MCF 10A (cell line): Measurements from ENCODE around the gene NFATC3. TPM values are rescaled to one million over a fixed set of nuclear protein-coding genes. Genes with fewer than 3 reads are reported as not detected.

Source experiments
- BruUV-seq: library from RNA; stranded (reverse); fragments of 400-500 nt; replicated peaks from 2 replicates; lab custom pipeline; 2021; lab: Mats Ljungman, UMichigan
- CTCF ChIA-PET: fragments of 300-600 bp; sonication (Branson Sonifier 250); formaldehyde crosslinking; extraction: SDS; loops from one replicate; lab custom pipeline; 2021; ENCODE audit warnings: antibody characterized with exemption, inconsistent platforms; lab: Yijun Ruan, JAX
- POLR2A ChIA-PET: fragments of 300-600, 350-650 bp; sonication (Branson Sonifier 250); formaldehyde crosslinking; extraction: SDS; loops from one replicate; lab custom pipeline; 2020; ENCODE audit warnings: antibody characterized with exemption, inconsistent platforms; lab: Yijun Ruan, JAX
- DNase-seq: peaks from one replicate; pipeline ENCODE4 v3.0.0-alpha.2; 2018; ENCODE audit not compliant: unreplicated experiment
- H3K27ac Mint-ChIP-seq: one replicate; pipeline ENCODE4 v1.8.0; 2022; ENCODE audit warnings: mild to moderate bottlenecking, low read depth, mixed read lengths; ENCODE audit not compliant: unreplicated experiment
- H3K27me3 Mint-ChIP-seq: one replicate; pipeline ENCODE4 v1.8.0; 2022; ENCODE audit warnings: mixed read lengths; ENCODE audit not compliant: insufficient read depth, unreplicated experiment
- H3K36me3 Mint-ChIP-seq: one replicate; pipeline ENCODE4 v1.8.0; 2022; ENCODE audit warnings: mild to moderate bottlenecking, moderate library complexity, mixed read lengths; ENCODE audit not compliant: insufficient read depth, unreplicated experiment
- H3K4me1 Mint-ChIP-seq: one replicate; pipeline ENCODE4 v1.8.0; 2022; ENCODE audit warnings: mixed read lengths; ENCODE audit not compliant: insufficient read depth, unreplicated experiment
- H3K4me3 Mint-ChIP-seq: one replicate; pipeline ENCODE4 v1.8.0; 2022; ENCODE audit warnings: mild to moderate bottlenecking, moderate library complexity, mixed read lengths; ENCODE audit not compliant: unreplicated experiment
- H3K9me3 Mint-ChIP-seq: one replicate; pipeline ENCODE4 v1.8.0; 2022; ENCODE audit warnings: mixed read lengths; ENCODE audit not compliant: unreplicated experiment
- CTCF ChIP-seq: fragments of 200-600 bp; IDR thresholded peaks from one replicate; pipeline ENCODE4 v1.8.0; 2022; ENCODE audit warnings: antibody characterized with exemption, mild to moderate bottlenecking; ENCODE audit not compliant: unreplicated experiment
- intact Hi-C: fragments of 100-400 bp; cut with micrococcal nuclease; formaldehyde crosslinking; loops from 2 replicates; pipeline ENCODE4 v1.14.1; 2022
- total RNA-seq: library from RNA; stranded (reverse); gene quantifications from 2 replicates; pipeline ENCODE4 v1.2.3, GENCODE V29; 2022

Gene NFATC3
- total RNA-seq, 1 experiment from 2014 or later: 24.1 TPM

- Mint-ChIP-seq H3K36me3 (peaks cover 31% of the 10 kb centered on the region), H3K27ac (no peak overlapping the region), H3K27me3 (no peaks in the 10 kb centered on the region), H3K9me3 (no peaks in the 10 kb centered on the region), H3K4me1 (no peaks in the 10 kb centered on the region), H3K4me3 (no peak overlapping the region)
- DNase-seq: no peak
- POLR2A ChIA-PET: no interaction called here
- no peak for TF ChIP-seq CTCF
- intact Hi-C loops: no loop called here
- CTCF ChIA-PET: interaction anchor here (0.9 kb wide), 1 partner anchor 12 kb away, joined by 4 read pairs; no protein-coding TSS in a partner anchor
- BruUV-seq: no TSS peak
These were observed 5.4 kb upstream of the NFATC3 start for GRCh38 chr16:68079626-68080344.

DNA sequence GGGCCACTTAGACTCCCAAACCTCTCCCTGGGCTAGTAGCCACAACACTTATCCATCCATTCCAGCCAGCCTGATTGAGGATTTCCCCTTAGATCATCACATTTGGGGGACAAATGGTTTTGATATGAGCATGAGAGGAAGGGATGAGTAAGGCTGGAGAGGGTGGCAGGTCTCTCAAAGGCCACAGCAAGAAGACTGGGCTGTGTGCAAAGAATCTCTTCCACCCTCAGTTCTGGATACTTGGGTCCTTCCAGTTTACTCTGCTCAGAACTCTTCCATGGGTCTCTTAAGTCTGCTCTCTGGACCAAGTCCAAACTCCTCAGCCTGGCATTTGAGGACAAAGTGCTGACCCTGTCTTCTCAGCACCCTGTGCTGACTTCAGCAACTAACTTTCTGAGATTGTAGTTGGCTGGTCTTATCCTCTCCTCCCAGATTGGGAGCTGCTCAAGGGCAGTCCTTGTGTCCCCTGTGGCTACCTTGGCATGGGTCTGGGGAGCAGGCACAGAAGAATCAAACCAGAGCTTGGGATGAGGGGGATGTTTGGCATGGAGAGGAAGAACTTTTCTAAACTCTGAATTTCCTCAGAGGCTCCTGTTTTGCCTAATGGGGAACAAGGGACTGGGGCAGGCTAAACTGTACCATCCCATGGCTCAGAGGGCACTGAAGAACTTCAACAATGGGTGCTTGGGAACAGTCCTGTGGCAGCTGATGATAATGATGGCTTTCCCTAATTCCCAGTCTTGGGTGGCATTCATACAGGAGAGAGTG lies 3.1 kb upstream of the NFATC3 start:
- H3K27ac Mint-ChIP-seq: peak overlapping the region; percentile 2
- TF ChIP-seq CTCF: no peak
- intact Hi-C loops: no loop called here
- ChIA-PET CTCF (interaction anchor here (0.6 kb wide), 1 partner anchor 18 kb away, joined by 3 read pairs; no protein-coding TSS in a partner anchor), POLR2A (interaction anchor here (7.9 kb wide), 1 partner anchor 10 kb away, joined by 104 read pairs; no protein-coding TSS in a partner anchor)
- H3K27me3 Mint-ChIP-seq: no peaks in the 10 kb centered on the region
- no peak for DNase-seq
- BruUV-seq: no TSS peak
- peaks cover 5% of the 10 kb centered on the region for H3K4me1 Mint-ChIP-seq
- H3K9me3 Mint-ChIP-seq: no peaks in the 10 kb centered on the region
- H3K36me3 Mint-ChIP-seq: peaks cover 11% of the 10 kb centered on the region
- H3K4me3 Mint-ChIP-seq: no peak overlapping the region

DNA sequence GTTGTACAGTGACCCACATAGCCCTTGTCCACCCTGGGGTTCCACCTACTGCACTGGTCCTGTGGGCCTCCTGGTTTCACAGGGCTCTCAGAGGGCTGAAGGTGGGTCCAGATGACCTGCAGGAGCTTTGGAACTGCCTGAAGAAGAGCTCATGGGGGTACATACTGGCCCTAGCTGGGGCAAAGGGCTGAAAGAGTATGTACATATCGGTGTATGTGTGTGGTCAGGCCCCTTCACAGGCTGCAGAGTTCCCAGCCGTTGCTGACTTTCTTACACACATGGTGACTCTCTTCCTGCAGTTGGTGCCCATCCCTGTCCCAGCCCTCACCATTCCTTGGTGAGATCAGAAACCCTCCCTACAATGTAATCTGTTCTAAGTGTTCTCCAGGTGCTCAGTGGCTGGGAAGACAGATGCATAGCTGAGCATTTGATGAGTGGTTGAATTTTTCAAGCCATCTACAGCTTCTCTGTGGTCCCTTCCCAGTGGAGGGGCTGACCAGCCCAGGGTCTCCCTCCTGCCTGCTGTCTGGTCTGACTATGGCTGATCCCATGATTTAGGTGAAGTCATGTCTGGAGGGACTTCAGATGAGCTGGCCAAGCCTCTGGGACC lies 2.4 kb upstream of the NFATC3 start:
- no peaks in the 10 kb centered on the region for H3K27me3 Mint-ChIP-seq
- no peak overlapping the region for H3K27ac Mint-ChIP-seq
- BruUV-seq: no TSS peak
- intact Hi-C loops: no loop called here
- no peak for DNase-seq
- no peak overlapping the region for H3K4me3 Mint-ChIP-seq
- TF ChIP-seq CTCF: no peak
- H3K9me3 Mint-ChIP-seq: no peaks in the 10 kb centered on the region
- peaks cover 11% of the 10 kb centered on the region for H3K36me3 Mint-ChIP-seq
- peaks cover 6% of the 10 kb centered on the region for H3K4me1 Mint-ChIP-seq
- ChIA-PET POLR2A (interaction anchor here (0.6 to 7.9 kb wide), 2 partner anchors 10 to 708 kb away, joined by 4 to 104 read pairs; no protein-coding TSS in a partner anchor), CTCF (interaction anchor here (0.6 kb wide), 1 partner anchor 19 kb away, joined by 3 read pairs; no protein-coding TSS in a partner anchor)
